Heart left ventricle (tissue), 16 donors: ENCODE results near the gene NTMT1. TPM values are rescaled to one million over a fixed set of nuclear protein-coding genes. Genes with fewer than 3 reads are reported as not detected.

Source experiments
- ATAC-seq, 4 donors: fragments of 200-7000 bp; cut with Tn5 transposase; one replicate each; pipeline ENCODE4 v1.9.1; 2020 to 2022; ENCODE audit warnings: moderate library complexity in 4 of 4, mild to moderate bottlenecking in 3 of 4, moderate number of reproducible peaks in 1 of 4
- DNase-seq, 5 donors: peaks; one replicate each; pipeline ENCODE4 v3.0.0-alpha.2; 2020
- H3K27ac ChIP-seq, 12 donors: fragments of 200-600 bp; sonication (generic) in 4 of 12; one replicate each; pipeline versions ENCODE4 v1.5.0 to v1.8.0; 2016 to 2022; ENCODE audit warnings: mild to moderate bottlenecking in 2 of 12
- H3K27me3 ChIP-seq, 9 donors: fragments of 200-600 bp; sonication (generic) in 2 of 9; one replicate each; pipeline versions ENCODE4 v1.5.1 to v1.8.0; 2016 to 2022; ENCODE audit warnings: mild to moderate bottlenecking in 3 of 9
- H3K36me3 ChIP-seq, 9 donors: fragments of 200-600 bp; sonication (generic) in 2 of 9; one replicate each; pipeline versions ENCODE4 v1.5.0 to v1.8.0; 2018 to 2022; ENCODE audit warnings: mild to moderate bottlenecking in 2 of 9
- H3K4me1 ChIP-seq, 12 donors: fragments of 200-600 bp; sonication (generic) in 4 of 12; one replicate each; pipeline versions ENCODE4 v1.5.0 to v1.8.0; 2016 to 2022; ENCODE audit warnings: mild to moderate bottlenecking in 3 of 12
- H3K4me3 ChIP-seq, 12 donors: fragments of 200-600 bp; sonication (generic) in 4 of 12; one replicate each; pipeline versions ENCODE4 v1.5.0 to v1.8.0; 2017 to 2022; ENCODE audit warnings: mild to moderate bottlenecking in 9 of 12, moderate library complexity in 4 of 12
- H3K9me3 ChIP-seq, 12 donors: fragments of 200-600 bp; sonication (generic) in 4 of 12; one replicate each; pipeline versions ENCODE4 v1.5.0 to v1.8.0; 2016 to 2022; ENCODE audit warnings: mild to moderate bottlenecking in 1 of 12
- POLR2A ChIP-seq, 2 donors: fragments of 450-650 bp; IDR thresholded peaks; one replicate each; pipeline ENCODE4 v1.6.1; 2017; ENCODE audit warnings: antibody characterized with exemption in 2 of 2, mild to moderate bottlenecking in 2 of 2, moderate library complexity in 2 of 2
- WGBS, 4 donors: extraction: QIAGEN DNeasy Blood & Tissue Kit in 2 of 4; methylation state at CpG; one replicate each; pipeline versions ENCODE4 v1.1.5 to v1.1.7; 2013 to 2018; 5-methylcytosine and 5-hydroxymethylcytosine counted together
- intact Hi-C, 10 donors: fragments of 100-400 bp; cut with DNase I; formaldehyde crosslinking; loops; one replicate each; pipeline versions ENCODE4 v1.11.1 to v1.14.2; 2022
- polyA plus RNA-seq, 2 donors: library from polyadenylated mRNA; stranded (reverse); fragments of 200-250 nt; gene quantifications; one replicate each; pipeline ENCODE4 v1.2.3, GENCODE V29; 2013
- total RNA-seq, 9 donors: library from RNA; depleted of rRNA in 2 of 9; stranded (reverse); fragments of >200 nt in 2 of 9; fragmentation: NEBNext Ultra II Directional in 3 of 9; extraction: Animal tissue kit (Norgen Biotek cat#: 25700) in 3 of 9; gene quantifications; one replicate each; pipeline versions ENCODE4 v1.1.0 to v1.2.4, GENCODE V29; 2016 to 2023
- TF ChIP-seq, protein P1 (sequence below), 12 donors: fragments of 200-600 bp; sonication (generic) in 4 of 12; IDR thresholded peaks; one replicate each; pipeline versions ENCODE4 v1.5.0 to v1.8.0; 2018 to 2022; ENCODE audit warnings: antibody characterized with exemption in 12 of 12, mild to moderate bottlenecking in 5 of 12
- donor health status: ischemic (EF 13 %, LVEDD 7.1; RV severe dilation, severe dysfunction).
- donor health status: healthy with polysubstance abuse.
- donor health status: DM: no; HTN: yes; CAD: no.
- donor health status: DM: no; HTN: no; CAD: no.
- donor health status: ischemic (EF 25% LVEDD 6.9; RV normal size, moderate dysfunction).
- donor health status: ischemic (EF 25% LVEDD 5.7; RV mildly dilated, moderate dysfunction).
- donor health status: healthy.
- donor health status: DM: yes; HTN: yes; CAD: no.
- donor health status: ischemic (EF 35%, LVEDD 5.7; RV mildly dilated, moderate dysfunction).
- donor health status: nonischemic (EF 11% LVEDD 7.7; RV severe dilation, severe dysfunction).
- donor health status: DM: yes; HTN: yes; CAD: no.
- donor health status: PGD.
- donor health status: ischemic (EF 29% LVEDD 5.4; RV normal size, mild dysfunction).
- donor health status: nonischemic (EF 23%, LVEDD 6.1; RV moderate dilation, normal function).

NTMT1 gene
- total and polyA plus RNA-seq, 11 donors, result 39.0 to 111 (median 61.5) TPM

DNA sequence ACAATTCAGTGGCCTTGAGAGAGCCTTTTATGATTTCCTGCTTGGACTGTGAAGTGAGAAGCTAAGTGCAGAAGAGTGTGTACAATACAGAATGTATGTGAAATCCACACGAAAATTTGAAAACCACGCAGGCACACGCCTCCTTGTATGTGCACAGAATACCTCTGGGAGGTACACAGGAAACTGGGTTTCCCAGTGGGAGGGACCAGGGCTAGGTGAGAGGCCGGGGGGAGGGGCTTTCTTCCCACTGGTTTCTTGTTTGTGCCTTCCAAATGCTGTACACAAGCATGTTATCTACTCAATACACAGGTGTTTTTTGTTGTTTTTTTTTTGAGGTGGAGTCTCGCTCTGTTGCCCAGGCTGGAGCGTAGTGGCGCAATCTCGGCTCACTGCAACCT lies 21.2 kb upstream of the NTMT1 start:
- no peaks in the 10 kb centered on the region for H3K36me3 ChIP-seq
- H3K27ac ChIP-seq, result no peak overlapping the region
- H3K4me1 ChIP-seq, result peaks cover 0 to 42% (median 29%) of the 10 kb centered on the region in 12 donors
- WGBS, 4 donors, result 71 to 81% (median 74%) methylated on average over 8 of the region's 8 CpGs
- ATAC-seq, result no peak
- no peak overlapping the region for H3K4me3 ChIP-seq
- intact Hi-C loops, result loop anchor here in 8 of 10 donors (5.0 to 10.0 kb wide), 9 partner anchors 107 to 277 kb away; no protein-coding TSS in a partner anchor
- no peaks in the 10 kb centered on the region for H3K27me3 ChIP-seq
- no peak for DNase-seq
- no peaks in the 10 kb centered on the region for H3K9me3 ChIP-seq
- TF ChIP-seq, protein P1, sequence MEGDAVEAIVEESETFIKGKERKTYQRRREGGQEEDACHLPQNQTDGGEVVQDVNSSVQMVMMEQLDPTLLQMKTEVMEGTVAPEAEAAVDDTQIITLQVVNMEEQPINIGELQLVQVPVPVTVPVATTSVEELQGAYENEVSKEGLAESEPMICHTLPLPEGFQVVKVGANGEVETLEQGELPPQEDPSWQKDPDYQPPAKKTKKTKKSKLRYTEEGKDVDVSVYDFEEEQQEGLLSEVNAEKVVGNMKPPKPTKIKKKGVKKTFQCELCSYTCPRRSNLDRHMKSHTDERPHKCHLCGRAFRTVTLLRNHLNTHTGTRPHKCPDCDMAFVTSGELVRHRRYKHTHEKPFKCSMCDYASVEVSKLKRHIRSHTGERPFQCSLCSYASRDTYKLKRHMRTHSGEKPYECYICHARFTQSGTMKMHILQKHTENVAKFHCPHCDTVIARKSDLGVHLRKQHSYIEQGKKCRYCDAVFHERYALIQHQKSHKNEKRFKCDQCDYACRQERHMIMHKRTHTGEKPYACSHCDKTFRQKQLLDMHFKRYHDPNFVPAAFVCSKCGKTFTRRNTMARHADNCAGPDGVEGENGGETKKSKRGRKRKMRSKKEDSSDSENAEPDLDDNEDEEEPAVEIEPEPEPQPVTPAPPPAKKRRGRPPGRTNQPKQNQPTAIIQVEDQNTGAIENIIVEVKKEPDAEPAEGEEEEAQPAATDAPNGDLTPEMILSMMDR (IDR thresholded peaks at IDR 0.05), result no peak
- TF ChIP-seq POLR2A (IDR thresholded peaks at IDR 0.05), result no peak

DNA sequence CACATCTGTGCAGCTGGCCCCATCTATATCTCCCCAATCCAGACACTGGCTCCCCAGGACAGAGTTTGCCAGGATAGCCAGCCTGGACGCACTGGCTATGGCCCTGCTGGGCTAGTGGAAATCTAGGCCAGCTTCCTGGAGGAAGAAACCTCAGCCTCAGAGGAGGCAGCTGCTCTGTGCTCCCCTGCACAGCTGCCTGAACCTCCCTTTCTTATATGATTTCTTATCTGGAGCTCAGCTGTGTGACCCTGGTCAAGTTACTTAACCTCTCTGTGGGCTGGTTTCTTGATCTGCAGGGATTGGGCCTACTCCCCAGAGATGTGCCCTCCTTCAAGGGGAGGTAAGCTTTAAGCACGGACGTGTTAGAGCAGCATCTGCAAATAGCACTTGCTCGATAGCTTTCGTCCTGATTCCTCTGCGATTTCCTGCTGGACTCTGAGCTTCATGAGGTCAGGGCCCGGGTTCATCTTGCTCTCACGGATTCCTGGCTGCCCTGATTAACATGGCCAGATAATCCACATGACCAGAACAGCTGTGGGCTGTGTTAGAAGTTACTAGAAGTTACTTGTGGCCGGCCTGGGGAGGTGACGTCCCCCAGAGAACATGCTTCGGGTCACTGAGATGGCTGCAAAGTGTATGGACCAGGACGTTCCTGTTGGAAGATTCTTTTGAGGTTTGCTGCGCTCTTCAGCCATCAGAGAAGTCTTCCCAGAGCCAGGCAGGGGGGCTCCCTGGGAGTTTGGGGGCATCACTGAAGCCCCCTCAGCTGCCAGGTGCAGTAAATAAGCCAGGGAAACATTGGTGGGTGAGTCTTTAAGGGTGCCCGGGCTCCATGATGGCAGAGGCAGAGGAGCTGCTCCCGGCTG lies 19.6 kb upstream of the NTMT1 start:
- peak in 1 of 2 donors; percentile 11 for TF ChIP-seq POLR2A (IDR thresholded peaks at IDR 0.05)
- TF ChIP-seq, protein P1 (IDR thresholded peaks at IDR 0.05), result no peak
- Histone ChIP-seq H3K4me1 (peaks cover 0 to 53% (median 40%) of the 10 kb centered on the region in 12 donors), H3K27me3 (no peaks in the 10 kb centered on the region), H3K4me3 (no peak overlapping the region), H3K9me3 (no peaks in the 10 kb centered on the region), H3K27ac (peak overlapping the region; percentile 66 to 98 (median 78)), H3K36me3 (no peaks in the 10 kb centered on the region)
- DNase-seq (peak in 4 of 5 donors; percentile 45 to 79 (median 69)), ATAC-seq (peak in 2 of 4 donors; percentile 6 to 35)
- intact Hi-C loops, result loop anchor here in 9 of 10 donors (1.0 to 10.0 kb wide), 10 partner anchors 109 to 286 kb away; no protein-coding TSS in a partner anchor
- WGBS, 4 donors, result 44 to 63% (median 55%) methylated on average over 10 to 15 of the region's 15 CpGs

DNA sequence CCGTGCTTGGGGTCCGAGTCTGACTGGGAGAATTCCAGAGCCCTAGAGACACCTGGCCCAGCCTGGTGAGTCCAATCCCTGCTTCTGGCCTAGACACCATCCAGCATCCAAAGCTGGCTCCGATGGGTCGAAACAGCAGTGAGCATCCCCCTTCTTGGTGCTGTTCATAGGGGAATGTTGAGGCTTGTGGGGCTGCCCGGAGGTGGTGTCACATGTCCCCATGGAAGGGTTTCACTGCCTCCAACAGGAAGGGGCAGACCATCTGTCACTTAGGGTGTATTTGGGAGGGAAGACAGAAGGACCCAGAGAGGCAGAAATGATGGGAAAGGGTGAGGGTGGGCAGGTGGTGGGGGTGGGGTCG lies 19.0 kb upstream of the NTMT1 start:
- no peaks in the 10 kb centered on the region for H3K27me3 ChIP-seq
- WGBS, 4 donors, result 49 to 71% (median 67%) methylated on average over 4 to 6 of the region's 6 CpGs
- no peak overlapping the region for H3K4me3 ChIP-seq
- H3K27ac ChIP-seq, result peak overlapping the region; percentile 66 to 98 (median 78)
- no peak for DNase-seq
- H3K4me1 ChIP-seq, result peaks cover 0 to 53% (median 40%) of the 10 kb centered on the region in 12 donors
- ATAC-seq, result no peak
- no peaks in the 10 kb centered on the region for H3K36me3 ChIP-seq
- intact Hi-C loops, result loop anchor here in 9 of 10 donors (1.0 to 10.0 kb wide), 10 partner anchors 110 to 287 kb away; no protein-coding TSS in a partner anchor
- TF ChIP-seq, protein P1 (IDR thresholded peaks at IDR 0.05), result no peak
- TF ChIP-seq POLR2A (IDR thresholded peaks at IDR 0.05), result no peak
- no peaks in the 10 kb centered on the region for H3K9me3 ChIP-seq
